NCI-H524 (cell line): ENCODE data around the gene HSPA12A.

ENCODE experiments used
- DNase-seq, 2 experiments: peaks; one replicate each; lab custom pipeline; 2025; lab: John Stamatoyannopoulos, UW

HSPA12A gene

DNA sequence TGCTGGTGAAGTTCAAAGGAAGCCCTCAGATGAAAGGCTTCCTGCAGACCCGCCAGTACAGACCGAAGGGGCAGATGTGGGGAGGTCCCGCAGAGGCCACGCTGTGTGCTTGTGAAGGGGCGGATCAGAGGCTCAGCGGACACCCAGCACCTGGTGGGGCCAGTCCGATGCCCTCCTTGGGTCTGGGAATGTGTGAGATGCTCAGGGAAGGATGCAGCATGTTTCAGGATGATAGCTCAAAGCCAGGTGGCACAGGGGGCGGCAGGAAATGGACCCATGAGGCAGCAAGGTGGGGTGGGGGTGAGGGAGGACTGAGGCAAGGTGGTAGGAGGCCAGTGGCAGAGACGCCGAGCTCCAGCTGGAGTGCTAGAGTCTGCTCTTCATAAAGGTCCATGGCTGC lies 27.9 kb upstream of the HSPA12A start:
- DNase-seq, result no peak

GRCh38 chr10:116769791-116770190 lies 27.4 kb upstream of the HSPA12A start:
- DNase-seq, result no peak

DNA sequence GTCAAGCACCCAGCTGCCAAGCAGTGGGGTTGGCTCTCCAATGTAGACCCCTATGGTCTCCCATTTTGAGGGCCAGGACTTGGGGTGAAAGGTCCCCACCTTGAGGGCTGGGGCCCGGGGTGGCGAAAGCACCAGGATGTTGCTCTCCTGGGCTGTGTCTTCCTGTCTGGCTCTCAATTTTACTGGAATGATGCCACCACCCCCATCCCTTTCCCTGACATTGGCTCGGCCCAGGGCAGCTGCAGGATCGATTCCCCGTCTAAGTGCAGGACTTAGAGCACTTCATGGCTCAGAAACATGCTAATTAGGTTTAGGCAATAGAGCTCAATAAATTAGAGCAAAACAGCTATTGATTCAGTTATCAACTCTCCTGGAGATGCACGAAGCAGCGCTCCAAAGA lies 27.0 kb upstream of the HSPA12A start:
- no peak for DNase-seq

DNA sequence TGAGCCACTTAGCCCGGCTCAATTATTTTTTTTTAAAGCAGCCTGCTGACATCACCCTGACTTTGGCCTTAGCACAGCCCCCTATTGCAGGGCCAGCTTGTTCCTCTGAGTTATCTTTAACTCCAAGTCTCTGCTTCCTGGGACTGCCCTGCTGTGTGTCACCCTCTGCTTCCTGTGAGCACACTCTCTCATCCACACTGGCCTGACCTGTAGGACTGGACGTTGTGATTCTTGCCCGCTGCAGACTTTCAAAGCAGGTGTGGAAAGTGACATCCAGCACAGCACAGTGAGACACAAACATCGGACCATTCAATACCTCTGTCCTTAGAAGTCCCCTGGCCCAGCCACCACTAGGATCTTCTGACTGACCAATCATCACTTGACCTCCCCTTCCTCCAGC lies 26.4 kb upstream of the HSPA12A start:
- DNase-seq, result no peak

DNA sequence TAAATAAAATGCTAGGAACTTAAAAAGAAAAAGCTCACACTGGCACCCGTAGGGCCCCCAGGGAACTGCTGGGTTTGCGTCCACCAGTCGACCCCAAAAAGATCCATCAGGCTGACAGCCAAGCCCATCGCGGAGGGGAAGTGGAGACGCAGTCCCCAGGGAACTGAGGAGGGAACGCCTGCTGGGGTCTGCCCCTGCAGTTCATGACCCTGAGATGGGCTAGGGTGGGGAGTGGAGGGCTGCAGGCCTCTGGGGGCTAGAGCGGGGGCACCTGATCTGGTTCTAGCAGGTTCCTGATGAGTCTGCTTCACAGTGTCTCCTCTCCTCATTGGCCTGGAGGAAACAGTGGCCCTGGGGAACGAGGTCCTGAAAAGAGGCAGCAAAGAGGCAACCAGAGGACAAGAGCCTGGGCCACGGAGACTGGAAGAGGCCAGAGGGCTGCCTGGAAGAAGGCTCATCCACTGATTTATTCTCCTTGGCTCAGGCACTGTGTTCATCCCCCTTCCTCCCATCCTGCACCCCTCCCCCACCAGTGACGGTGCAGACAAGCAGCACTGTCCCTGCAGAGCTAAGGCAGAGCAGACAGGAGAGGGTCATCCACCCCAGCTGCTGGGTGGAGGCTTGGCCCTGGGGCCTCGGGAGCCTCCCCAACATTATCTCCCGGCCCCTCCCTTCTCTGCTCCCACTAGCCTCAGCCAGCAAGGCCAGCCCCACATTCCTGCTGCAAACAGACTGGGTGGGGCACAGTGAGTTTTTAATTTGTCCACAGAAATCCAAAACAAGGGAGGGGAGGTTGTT lies 24.7 kb upstream of the HSPA12A start:
- no peak for DNase-seq

DNA sequence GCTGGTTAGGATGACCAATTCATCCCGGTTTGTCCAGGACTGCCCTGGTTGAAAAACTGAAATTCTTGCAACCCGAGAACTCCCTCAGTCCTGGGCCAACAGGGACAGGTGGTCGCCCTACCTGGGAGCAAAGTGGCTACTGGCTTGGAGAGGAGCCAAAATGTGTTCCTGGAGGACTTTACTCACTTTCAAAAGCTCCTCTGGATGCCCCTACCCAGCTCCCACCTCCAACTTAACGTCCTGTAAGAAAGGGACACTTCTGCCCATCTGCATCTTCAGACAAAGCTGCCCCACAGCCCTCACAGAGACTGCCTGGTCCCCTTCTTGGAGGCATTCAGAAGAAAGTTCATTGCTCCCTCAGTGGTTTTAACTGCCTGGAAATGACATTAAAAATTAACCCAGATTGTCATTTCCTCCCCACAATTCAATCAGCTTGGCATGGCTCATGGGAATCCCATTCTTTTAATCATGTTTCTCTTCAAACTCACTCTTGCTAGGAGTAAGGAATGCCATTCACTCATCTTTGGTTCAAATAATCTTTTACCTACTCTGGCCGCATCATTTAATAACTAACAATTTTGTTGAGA lies 24.0 kb upstream of the HSPA12A start:
- DNase-seq, result no peak

- DNase-seq, result peak in 1 of 2 experiments; percentile 1
These were observed 23.3 kb upstream of the HSPA12A start for GRCh38 chr10:116765648-116766081.

DNA sequence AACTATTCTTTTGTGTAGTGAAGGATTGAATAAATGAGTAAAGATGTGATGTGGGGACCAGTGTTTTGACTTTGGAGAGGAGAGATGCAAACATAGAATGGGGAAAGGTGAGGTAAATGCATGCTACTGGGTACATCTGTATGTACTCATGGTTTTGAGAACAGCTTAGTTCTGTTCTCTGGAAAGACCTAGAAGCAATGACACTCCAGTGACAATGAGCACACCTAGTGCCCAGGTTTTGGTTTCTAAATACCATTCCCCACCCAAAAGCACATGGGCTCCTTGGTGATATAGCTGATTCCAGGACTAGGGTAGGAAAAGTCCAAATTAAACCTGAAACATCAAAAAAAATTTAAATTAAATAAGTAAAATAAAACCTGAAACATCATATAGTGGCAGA lies 22.6 kb upstream of the HSPA12A start:
- DNase-seq, result no peak

DNA sequence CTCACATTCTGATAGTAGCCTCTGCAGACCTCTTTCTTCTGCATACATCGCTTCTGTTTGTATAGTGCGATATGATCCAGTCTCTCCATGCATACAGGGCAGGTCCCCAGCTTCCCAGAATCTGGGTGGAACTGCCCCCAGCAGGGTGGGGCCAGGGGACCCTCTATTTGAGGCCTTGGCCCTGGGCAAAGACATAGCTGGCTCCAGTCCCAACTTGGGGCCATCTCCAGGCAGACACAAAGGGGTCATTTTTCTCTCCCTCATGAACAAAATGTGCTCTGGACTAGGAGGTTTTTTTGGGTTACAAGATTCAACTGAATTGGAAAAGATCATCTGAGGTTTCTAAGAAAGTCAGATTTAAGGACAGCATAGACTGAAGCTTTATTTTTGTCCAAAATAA lies 21.1 kb upstream of the HSPA12A start:
- DNase-seq, result no peak

DNA sequence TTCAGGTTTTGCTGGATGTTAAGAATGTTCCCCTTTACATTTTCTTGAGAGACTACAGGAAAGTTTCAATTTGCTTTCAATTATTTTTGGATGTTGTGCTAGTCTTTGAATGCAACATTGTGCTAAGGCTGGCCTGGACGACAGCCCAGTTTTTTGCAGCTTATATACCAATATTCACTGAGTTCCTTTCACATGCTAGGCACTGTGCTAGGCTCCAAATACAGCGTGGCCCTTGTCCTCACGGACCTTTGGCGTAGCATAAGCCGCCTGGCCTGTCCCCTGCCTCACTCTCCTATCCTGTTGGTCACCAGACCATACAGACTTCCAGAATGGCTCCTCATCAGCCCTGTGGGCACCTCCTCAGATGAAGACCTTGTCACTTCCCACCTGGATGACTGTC lies 19.5 kb upstream of the HSPA12A start:
- no peak for DNase-seq

DNA sequence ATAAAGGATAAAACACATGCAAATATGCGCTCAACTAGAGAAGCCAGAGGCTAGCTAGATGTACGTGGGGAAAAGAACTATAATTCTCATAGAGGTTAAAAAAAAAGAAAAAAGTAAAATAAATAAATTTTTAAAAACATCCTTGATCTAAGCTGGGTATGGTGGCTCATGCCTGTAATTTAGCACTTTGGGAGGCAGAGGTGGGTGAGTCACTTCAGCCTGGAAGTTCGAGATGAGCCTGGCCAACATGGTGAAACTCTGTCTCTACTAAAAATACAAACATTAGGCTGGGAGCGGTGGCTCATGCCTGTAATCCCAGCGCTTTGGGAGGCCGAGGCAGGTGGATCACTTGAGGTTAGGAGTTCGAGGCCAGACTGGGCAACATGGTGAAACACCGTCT lies 18.6 kb upstream of the HSPA12A start:
- DNase-seq, result no peak

- DNase-seq, result no peak
These were observed 14.9 kb upstream of the HSPA12A start for GRCh38 chr10:116757246-116757645.

DNA sequence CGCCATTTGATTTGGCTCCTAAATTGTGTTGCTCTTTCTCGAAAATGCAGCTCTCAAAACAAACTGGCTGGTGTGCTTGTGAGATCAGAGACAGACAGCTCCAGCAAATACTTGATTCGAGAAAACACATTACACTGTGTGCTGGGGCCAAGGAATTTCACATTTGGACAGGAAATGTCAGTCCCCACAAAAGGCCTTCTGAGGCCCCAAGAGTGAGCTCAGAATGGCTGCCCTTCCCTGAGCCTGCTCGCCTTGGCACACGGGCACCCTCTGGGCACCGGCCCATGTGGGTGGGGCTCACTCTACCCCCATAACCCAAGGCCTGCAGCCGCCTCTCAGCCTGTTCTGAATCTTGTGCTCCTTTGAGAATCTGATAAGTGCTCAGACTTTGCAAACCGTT lies 13.9 kb upstream of the HSPA12A start:
- no peak for DNase-seq

DNA sequence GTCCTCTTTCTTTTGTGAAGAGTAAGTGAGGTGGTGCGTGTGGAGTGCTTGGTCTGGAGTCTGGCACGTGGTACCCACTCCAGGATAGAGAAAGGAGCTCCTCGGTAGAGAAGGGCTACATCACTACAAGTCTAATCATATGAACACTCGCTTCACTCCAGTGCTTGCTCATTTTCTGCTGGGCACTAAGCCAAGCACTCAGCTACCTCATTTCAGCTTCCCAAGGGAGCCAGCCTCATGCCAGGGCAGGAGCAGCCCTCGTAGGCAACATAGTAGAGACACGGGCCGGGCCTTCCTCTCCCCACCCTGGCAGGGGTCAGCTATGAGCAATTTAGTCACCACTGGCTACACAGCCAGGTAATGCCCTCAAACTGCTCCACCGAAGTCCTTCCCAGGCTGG lies 11.4 kb upstream of the HSPA12A start:
- DNase-seq, result peak; percentile 26 to 28

- no peak for DNase-seq
These were observed 10.8 kb upstream of the HSPA12A start for GRCh38 chr10:116752969-116753665.

DNA sequence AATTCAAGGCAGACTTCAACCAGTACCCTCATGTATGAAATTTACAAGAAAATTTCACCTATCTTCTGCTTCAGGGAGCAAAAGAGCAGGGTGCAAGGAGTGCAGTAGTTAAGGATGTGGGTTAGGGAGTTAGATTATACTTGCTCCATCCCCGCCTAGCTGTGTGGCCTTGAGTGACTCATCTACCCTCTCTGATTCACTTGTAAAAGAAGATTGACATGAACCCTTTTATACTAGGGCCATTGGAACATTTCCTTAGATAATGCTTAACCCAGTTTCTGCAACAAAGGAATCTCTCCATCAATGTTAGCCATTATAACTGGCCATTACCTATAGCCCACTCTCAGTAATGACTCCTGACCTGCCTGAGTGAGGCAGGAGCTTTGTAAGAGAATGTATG lies 10.2 kb upstream of the HSPA12A start:
- no peak for DNase-seq

GRCh38 chr10:116748471-116748870 lies 6.1 kb upstream of the HSPA12A start:
- no peak for DNase-seq

- no peak for DNase-seq
These were observed 5.7 kb upstream of the HSPA12A start for GRCh38 chr10:116748041-116748440.

- no peak for DNase-seq
These were observed 5.0 kb upstream of the HSPA12A start for GRCh38 chr10:116747325-116747724.

GRCh38 chr10:116744885-116745284 lies 2.5 kb upstream of the HSPA12A start:
- DNase-seq, result no peak

DNA sequence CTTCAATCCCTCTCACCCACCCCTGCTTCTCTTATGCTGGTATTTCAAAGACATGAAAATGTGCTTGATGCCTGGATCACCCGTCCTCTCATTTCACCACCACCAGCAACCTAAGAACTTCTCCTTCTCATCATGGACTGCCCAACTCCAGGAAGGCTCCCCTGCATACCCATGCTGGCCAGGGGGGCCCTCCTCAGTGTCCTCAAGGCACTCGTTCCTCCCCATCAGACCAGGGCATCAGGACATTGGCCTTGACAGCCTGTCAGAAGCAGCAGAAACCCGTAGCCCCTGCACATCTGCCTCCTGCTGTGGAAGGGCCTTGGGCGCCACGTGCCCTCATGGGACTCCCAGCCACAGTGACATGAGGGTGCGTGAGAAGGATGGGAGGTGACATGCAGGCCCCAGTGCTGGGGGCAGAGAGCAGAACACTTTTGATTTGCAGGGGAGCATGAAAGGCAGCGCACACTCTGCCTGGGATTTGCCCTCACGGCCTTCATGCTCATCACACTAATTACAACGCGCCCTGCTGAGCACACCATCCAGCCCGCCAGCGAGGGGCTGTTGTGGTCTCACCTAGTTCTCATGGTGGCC lies 1.9 kb upstream of the HSPA12A start:
- DNase-seq, result no peak

DNA sequence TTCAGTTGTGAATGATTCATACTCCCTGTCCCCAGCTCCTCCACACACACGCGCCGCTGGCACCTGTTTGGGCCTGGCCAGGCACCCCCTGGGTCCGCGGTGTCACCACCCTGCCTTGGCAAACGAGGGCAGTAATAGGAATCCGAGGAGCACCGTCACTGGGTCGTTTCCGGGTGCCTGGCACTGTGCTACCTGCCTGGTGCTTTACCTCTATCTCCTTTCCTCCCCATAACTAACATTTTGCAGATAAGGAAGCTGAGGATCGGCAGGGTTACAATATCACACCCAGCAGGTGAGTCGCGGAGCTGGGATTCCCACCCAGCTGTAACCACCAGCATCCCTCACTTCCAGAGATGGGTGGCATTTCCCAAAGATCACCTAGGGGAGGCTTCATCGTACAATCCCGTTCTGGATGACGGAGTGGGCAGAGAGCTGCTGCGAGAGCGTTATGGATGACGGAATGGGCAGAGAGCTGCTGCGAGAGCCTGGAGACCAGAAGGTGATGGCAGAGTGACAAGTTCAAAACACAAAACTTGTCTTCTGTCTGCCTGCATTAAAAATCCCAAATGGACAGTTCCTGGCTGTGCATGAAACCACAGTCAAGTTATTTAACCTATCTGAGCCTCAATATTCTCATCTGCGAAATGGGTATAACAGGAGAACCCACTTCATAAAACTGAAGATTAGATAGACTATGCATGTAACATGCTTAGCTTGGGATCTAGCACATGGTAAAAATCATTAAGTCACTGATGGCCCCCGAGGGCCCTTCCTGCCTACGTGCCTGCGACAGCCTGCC lies 1.1 kb upstream of the HSPA12A start:
- DNase-seq, result no peak
